GM21529 (cell line): ENCODE results near the gene WBP1L.
"Not testable (repeated sequence)": the region's sequence is repeated elsewhere in the genome, so short reads cannot be mapped to it uniquely, and the experiment has no call there.

Experiments
- ATAC-seq: cut with Tn5 transposase; IDR thresholded peaks from one replicate; pipeline ENCODE4 v1.9.1; 2021; ENCODE audit not compliant: unreplicated experiment

Gene WBP1L

DNA sequence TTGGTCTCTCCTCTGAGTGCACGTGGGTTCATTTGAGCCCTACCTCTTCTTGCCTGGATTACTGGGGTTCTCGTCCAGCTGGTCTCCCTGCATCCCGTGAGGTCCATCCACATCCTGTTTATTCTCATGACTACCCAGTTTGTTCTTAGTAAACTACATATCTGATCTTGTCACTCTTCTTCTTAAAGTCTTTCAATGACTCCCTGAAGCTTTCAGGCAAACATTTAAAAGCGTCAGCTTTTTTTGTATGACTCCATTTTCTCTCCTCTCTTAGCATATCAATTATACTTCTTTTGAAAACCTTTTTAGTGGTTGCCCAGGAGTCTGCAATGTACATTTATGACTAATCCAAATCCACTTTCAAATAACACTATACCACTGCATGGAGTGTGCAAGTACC lies 21.8 kb upstream of the WBP1L start:
- no peak for ATAC-seq

DNA sequence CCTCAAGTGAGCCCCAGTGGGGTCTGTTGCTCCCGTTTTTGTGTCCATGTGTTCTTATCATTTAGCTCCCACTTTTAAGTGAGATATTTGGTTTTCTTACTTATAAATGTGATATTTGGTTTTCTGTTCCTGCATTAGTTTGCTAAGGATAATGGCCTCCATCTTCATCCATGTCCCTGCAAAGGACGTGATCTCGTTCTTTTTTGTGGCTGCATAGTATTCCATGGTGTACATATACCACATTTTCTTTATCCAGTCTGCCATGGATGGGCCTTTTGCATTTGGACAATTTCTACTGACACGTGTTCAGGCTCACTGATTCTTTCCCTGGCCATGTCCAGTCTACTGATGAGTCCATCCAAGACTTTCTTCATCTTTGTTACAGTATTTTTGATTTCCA lies 19.8 kb upstream of the WBP1L start:
- ATAC-seq, result no peak

DNA sequence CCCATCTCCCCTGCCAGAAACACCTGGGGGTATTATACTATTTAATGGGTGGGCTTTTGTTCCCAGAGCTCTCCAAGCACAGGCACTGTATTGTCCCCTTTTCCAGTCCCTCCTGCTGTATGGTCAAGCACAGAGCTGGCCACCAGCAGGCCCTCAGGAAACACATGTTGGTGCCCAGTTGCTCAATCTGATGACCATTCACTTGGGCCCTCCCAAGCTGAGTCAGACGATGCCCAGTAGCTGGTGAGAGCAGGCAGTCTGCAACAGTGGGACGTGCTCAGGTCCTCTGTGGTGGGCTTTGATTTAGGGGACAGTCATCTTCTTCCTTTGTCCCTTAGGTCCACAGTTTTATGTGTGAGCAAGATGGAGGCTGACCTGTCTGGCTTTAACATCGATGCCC lies 17.5 kb upstream of the WBP1L start:
- no peak for ATAC-seq

DNA sequence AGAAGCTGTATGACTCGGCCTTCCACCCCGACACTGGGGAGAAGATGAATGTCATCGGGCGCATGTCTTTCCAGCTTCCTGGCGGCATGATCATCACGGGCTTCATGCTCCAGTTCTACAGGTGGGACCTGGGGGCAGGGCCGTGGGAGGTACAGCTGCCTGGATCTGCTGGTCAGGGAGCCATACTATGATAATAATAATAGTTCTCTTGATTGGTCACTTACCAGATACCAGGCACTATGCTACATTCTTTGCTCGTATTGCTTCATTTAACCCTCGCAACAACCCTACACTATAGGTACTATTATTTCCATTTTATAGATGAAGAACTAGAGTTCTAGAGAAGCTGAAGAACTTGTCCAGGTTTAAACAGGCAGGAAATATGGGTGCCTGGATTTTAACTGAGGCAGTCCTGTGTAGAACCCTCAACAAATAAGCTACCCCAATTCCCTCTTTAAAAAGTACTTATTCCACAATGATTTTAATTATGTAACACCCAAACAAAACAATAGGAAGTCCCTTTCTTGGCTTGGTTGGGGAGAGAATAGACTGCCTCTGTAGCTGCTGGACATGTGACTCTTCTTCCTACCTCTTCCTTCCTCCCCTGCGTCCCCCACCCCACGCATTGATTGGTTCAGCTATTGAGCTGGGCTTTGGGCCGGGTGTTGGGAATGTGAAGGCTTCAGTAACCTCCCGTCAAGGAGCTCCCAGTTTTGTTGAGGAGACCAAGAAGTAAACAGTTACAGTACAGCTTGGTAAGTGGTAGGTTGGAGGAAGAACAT lies 16.5 kb upstream of the WBP1L start:
- no peak for ATAC-seq

DNA sequence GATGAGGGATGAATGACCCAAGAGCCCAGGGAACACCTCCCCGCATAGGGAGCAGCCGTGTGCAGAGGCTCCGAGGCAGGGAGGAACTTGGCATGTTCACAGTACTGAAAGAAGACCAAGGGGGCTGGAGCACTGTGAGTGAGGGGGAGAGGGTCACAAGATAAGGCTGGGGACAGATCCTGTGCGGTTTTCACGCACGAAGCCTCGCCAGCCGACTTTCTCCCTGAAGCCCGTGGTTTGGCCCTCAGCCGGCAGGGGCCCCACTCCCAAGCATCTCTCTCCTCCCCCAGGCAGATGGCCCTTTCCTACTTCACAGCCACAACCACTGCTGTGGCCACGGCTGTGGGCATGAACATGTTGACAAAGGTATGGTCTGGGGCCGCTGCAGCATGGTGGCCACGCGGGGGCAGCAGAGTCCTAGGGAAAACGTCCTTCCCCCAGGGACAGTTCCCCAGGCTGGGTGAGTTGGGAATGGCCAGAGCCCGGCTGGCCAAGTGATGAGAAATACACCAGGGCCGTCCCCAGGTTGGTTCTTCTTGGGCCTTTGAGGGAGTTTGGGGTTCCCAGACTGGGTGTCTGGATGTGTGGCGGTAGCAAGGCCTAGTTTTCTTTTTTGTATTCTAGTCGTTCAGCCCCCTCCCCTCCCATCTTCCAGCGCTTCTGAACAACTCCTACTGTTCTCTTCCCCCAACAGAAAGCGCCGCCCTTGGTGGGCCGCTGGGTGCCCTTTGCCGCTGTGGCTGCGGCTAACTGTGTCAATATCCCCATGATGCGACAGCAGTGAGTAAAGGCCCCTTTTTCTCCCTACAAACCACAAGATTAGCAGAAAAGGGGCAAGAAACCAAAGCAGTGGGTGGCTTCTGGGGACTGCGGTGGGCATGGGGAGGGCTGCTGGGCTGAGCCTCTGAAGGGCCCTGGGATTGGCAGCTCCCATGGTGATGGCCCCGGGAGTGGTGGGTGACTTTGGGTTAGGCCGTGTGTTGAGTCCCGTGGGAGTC lies 14.4 kb upstream of the WBP1L start:
- ATAC-seq, result no peak

DNA sequence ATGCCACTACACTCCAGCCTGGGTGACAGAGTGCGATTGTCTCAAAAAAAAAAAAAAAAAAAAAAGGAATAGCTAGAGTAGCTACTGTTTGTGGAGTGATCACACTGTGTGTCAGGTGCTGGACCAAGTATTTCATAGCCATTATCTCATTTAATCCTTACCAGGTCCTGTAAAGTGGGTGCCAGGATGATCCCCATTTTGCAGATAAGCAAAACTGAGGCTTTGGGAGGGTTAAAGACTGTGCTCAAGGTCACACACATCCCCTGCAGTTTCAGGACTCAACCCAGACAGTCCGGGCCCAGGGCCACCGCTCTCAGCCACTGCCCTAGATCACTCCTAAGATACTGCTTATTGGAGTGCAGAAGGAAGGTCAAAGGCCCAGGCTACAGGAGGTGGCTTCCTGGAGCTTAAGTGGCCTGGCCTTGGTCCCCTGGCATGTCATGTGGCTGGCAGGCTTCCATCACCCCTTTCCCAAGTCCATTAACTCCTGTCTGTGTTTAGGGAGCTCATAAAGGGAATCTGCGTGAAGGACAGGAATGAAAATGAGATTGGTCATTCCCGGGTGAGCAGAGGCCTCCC lies 12.4 kb upstream of the WBP1L start:
- no peak for ATAC-seq

DNA sequence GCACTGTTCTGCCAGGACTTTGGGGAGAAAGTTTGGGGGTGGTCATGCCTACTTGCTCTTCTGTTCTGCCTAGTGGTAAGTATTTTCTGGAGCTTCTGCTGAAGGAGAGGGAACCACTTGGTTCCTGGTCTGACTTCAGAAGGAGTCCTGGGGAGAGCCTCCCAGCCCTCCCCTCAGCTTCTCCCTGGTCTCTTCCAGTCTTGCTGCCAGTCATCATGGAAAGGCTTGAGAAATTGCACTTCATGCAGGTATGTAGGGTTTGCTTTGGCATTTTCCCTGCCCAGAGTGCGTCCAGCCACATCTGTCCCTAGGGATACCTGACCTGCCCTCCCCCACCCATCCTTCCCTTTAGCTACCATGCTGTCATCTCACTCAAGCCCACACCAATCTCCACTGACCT lies 11.1 kb upstream of the WBP1L start:
- no peak for ATAC-seq

DNA sequence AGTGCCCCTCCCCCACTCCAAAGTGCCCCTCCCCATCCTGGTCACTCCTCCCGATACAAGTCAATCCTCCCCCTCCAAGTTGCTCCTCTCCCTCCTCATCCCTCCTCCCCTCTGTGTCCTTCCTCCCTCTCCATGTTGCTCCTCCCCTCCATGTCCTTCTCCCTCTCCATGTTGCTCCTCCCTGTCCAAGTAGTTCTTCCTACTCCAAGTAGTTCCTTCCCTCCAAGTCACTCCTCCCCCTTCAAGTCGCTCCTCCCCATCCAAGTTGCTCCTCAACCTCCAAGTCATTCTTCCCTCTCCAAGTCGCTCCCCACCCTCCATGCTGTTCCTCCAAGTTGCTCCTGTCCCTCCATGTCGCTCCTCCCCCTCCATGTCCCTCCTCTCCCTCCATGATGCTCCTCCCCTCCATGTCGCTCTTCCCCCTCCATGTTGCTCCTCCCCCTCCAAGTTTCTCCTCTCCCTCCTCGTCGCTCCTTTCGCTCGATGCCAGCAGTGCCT lies 8.6 kb upstream of the WBP1L start:
- no peak for ATAC-seq

DNA sequence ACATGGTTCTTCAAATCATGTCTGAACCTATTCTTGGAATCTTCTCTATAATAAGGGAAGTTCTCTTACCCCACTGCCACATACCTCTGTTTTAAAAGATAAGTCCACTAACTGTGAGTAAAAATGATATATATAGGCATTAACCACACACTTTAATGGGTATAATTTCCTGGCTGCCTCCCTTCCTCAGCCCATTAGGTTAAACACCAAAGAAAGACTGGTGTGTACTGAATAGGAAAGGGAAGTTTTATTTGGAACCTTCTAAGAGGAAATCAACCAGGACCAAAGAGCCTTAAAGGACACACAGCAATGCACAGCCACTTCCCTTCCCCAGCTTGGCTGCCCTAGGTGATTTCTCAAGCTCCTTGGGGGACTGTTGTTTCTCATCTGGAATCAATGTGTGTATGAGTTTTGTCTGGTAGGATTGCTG lies 5.0 kb upstream of the WBP1L start:
- ATAC-seq, result no peak

DNA sequence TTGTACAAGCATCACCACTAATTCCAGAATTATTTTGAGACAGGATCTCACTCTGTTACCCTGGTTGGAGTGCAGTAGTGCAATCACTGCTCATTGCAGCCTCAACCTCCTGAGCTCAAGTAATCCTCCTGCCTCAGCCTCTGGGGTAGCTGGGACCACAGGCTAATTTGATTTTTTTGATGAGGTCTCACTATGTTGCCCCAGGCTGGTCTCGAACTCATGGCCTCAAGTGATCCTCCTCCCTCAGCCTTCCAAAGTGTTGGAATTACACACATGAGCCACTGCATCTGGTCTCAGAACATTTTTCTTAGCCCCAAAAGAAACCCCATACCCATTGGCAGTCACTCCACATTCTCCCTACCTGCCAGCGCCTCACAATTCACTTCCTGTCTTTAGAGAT lies 3.5 kb upstream of the WBP1L start:
- ATAC-seq, result no peak

DNA sequence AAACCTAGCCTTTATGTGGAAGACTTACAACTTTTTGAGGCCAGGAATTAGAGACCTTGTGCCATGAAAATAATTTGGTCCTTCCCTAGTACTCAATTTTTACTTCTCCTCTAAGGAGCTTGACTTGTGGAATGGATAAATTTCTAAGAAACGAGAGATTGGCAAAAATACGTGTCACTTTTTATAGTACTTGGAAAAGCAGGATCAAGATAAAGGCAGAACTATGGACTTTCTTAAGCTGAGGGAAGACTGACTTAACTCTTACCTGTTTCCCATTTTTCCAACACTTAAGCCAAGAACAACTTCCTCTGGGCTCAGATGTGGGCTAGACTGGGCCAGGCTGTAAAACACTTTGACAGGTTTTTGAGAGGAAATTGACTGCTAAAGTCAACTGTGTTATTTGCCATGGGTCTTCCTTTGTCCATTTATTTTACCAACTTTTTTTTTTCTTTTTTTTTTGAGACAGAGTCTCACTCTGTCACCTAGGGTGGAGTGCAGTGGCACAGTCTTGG lies 2.0 kb upstream of the WBP1L start:
- ATAC-seq, result no peak

DNA sequence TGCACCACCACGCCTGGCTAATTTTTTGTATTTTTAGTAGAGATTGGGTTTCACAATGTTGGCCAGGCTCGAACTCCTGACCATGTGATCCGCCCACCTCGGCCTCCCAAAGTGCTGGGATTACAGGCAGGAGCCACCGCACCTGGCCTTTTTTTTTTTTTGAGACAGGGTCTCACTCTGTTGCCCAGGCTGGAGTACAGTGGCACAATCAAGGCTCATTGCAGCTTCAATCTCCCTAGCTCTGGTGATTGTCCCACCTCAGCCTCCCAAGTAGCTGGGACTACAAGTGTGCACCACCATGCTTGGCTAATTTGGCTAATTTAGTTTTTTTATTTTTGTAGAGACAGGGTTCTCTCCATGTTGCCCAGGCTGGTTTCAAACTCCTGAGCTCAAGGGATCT lies 1.4 kb upstream of the WBP1L start:
- not testable (repeated sequence) for ATAC-seq

DNA sequence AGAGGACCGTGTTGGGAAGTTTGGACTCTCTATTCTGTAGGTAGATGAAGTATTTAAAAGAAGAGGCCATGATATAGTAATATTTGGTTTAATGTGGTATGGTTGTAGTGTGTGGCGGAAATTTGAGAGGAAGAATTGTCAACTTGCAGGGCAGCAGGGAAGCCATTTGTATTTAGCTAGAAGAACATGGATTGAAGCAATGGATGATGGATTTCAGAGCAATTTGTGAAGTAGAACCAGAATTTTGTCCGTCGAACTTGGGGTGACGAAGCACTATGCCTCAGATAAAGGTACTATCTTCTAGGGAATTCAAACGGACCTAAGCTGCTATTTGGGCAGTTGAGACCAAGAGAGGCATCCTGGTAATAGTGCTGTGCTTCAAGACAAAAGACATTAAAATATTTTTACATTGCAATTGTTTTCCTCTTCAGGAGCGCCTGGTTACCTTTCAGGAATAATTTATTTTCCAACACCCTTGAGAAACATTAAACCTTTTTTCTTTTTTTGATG lies 615 bp upstream of the WBP1L start:
- ATAC-seq, result no peak

DNA sequence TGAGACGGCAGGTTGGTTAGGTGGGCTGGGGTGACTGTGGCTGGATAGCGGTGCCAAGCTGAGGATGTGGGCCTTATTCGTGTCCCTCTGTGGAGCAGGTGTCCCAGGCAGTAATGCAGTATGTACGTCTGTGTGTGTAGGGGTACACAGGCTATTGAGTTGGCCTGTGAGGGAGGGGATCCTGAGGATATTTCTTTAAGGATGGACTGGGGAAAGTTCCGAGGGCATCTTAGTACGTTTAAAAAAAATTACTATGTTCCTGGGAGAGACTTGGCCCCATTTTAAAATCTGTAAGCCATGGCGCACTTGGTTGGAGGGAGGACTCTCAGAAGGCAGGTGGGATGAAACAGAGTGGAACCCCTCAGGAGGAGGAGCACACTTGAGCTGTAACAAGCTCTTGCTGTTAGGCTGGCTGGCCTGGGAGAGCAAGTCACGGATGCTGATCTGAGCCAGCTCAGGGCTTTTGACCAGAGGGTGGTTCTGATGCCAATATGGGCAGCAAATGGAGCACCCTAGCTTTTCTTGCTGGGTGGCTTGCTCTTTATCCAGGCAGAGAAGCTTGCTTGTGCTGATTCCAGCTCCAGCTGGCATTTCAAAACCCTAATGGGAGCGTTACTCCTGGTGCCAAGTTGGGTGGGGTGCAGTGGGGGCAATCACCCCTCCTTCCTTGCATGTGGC lies 765 bp downstream of the WBP1L start:
- peak; percentile 6 for ATAC-seq

DNA sequence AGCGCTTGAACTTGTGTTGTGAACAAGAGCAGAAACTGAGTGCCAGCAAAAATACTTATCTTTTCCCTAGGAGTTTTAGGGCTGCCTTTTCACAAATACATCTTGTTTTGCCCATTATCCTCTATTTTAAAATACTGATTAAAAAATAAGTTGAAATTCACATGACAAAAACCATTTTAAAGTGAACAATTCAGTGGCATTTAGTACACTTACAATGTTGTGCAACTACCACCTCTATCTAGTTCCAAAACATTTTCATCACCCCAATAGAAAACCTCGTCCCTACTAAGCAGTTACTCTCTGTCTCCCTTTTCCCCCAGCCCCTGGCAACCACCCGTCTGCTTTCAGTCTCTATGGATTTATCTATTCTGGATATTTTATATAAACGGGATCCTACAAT lies 1.4 kb downstream of the WBP1L start:
- ATAC-seq, result no peak

DNA sequence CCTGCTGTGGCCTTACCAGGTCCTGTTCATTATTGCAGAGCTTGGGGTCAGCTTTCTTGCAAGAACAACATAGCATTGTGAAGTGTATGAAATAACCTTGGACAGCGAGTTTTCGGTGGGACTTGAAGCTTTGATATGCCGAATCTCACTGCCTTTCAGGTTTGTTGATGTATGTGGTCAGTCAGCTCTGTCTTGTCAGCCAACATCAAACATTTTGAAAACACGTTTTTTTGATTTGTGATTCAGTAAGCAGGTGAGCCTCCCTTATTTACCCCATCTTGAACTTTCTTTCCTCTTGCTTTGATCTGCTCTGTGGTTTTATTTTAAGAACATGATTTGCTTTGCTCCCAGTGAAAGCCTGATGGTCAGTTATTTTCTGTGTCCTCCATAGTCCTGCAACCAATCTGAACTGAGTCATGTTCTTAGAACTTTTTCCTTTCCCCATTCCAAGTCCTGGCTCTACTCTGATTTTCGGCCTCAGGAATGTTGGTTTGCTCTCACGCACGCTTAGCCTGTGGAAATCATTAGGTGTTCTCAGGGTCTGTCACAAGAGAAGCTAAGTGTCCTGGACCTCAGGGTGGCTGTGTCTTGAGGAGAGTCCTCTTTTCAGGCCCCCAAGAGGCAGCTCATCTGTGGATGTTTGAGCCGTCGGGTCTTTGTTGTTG lies 8.7 kb downstream of the WBP1L start:
- no peak for ATAC-seq

DNA sequence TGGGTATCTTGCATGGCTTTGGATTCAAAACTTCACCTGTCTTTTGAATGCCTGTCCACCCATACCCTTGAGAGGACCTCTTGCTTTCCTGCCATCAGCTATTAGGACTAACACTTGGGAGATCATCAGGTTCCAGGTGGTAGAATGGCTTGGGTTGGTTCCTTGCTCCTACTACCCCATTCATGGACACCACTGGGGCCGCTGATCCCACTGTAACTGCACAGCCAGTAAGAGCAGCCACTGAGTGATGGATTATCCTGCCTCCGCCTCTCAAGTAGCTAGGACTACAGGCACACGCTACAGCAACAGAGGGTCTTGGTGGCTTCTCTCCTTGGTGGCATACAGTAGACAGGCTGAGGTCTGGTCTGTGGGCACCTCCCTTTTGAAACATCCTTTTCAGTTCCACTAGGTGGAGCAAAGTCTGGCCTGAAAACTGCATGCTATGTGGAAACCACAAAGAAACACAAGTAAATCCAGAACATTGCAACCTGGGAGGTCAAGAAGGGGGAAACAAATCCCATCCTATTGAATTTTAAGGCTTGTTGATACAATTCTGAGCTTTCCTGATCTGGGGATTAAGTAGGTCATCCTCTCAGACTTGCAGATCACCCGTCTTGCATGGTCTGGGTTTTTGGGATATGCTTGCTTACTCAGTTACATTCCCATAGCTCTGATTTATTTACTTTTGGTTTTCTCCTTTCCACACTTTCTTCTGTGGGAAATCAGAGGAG lies 9.4 kb downstream of the WBP1L start:
- no peak for ATAC-seq

DNA sequence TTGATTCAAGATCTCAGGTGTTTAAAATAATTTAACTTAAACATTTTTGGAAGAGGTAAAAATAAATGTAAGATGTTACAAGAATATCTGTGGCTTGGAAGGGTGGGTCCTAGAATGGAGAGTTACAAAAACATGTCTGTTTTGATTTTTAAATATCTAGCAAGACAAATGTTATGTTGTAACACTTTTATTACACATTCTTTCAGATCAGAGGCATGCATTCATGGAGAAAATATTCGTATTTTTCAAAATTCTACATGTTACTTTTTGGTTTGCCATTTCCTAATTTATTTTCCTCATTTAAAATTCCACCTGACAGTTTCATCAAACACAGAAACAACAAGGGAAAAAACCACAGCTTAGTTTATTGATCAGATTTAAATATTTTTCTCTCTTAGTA lies 10.0 kb downstream of the WBP1L start:
- ATAC-seq, result no peak

DNA sequence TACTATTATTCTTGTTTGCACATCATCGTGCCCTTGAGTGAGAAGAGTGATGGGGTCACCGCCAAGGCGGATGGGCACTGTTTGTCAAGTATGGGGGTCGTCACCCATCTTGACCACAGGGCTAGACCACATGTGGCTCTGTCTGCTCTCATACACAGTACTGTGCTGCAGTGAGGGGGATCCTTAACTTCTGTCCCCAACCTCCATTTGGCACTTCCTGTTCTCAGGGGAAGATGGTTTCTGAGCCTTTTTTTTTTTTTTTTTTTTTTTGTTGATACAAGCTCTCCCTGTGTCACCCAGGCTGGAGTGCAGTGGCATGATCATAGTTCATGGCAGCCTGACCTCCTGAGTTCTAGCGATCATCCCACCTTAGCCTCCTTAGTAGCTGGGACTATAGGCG lies 13.6 kb downstream of the WBP1L start:
- ATAC-seq, result no peak
